Panc1 (cell line): ENCODE data around the gene GPC3. TPM values are rescaled to one million over a fixed set of nuclear protein-coding genes. Genes with fewer than 3 reads are reported as not detected.
"Not testable (repeated sequence)": the region's sequence is repeated elsewhere in the genome, so short reads cannot be mapped to it uniquely, and the experiment has no call there.

Experiments
- ATAC-seq: fragments of 200-7000 bp; cut with Tn5 transposase; 2 replicates; pipeline ENCODE4 v1.9.1; 2020; ENCODE audit warnings: mild to moderate bottlenecking, moderate library complexity
- BruUV-seq: library from RNA; stranded (reverse); fragments of 400-500 nt; replicated peaks from 2 replicates; lab custom pipeline; 2021; lab: Mats Ljungman, UMichigan
- CTCF ChIA-PET: fragments of 300-600 bp; sonication (Branson Sonifier 250); formaldehyde crosslinking; loops from one replicate; lab custom pipeline; 2022; ENCODE audit warnings: antibody characterized with exemption; lab: Charles Lee
- POLR2A ChIA-PET: fragments of 300-600 bp; sonication (Branson Sonifier 250); formaldehyde crosslinking; loops from one replicate; lab custom pipeline; 2022; ENCODE audit warnings: antibody characterized with exemption; lab: Charles Lee
- DNase-seq: peaks from one replicate; pipeline ENCODE4 v3.0.0-alpha.2; 2010; ENCODE audit warnings: low read depth, low spot score
- H3K27ac ChIP-seq: 2 replicates; pipeline ENCODE4 v1.5.1; 2011; ENCODE audit warnings: mild to moderate bottlenecking, low read length, inconsistent platforms
- H3K27me3 ChIP-seq: fragments of 200-500 bp; sonication (Bioruptor generic); 2 replicates; pipeline ENCODE4 v1.6.0; 2014; ENCODE audit warnings: low read length, inconsistent platforms; ENCODE audit not compliant: control insufficient read depth, insufficient read depth
- H3K36me3 ChIP-seq: fragments of 200-500 bp; sonication (Bioruptor generic); 2 replicates; pipeline ENCODE4 v1.5.1; 2014; ENCODE audit warnings: inconsistent platforms, mild to moderate bottlenecking, low read length, moderate library complexity; ENCODE audit not compliant: control insufficient read depth, insufficient read depth
- H3K4me1 ChIP-seq: 2 replicates; pipeline ENCODE4 v1.5.1; 2011; ENCODE audit warnings: inconsistent platforms, mild to moderate bottlenecking, low read length, moderate library complexity; ENCODE audit not compliant: control insufficient read depth, insufficient read depth
- H3K4me3 ChIP-seq, 2 experiments: 2 replicates each; pipeline ENCODE4 v1.5.1; 2011 to 2012; ENCODE audit warnings: low read depth in 2 of 2, low read length in 2 of 2, mild to moderate bottlenecking in 2 of 2, inconsistent platforms in 1 of 2, moderate library complexity in 1 of 2
- H3K9me3 ChIP-seq: fragments of 200-500 bp; sonication (Bioruptor generic); 2 replicates; pipeline ENCODE4 v1.5.1; 2014; ENCODE audit warnings: low read depth, mild to moderate bottlenecking, inconsistent platforms, low read length, moderate library complexity; ENCODE audit not compliant: control insufficient read depth, insufficient read depth
- POLR2AphosphoS5 ChIP-seq: IDR thresholded peaks from 2 replicates; pipeline ENCODE4 v1.6.1; 2012; ENCODE audit warnings: mild to moderate bottlenecking, low read depth, low read length, moderate library complexity
- SIN3A ChIP-seq: IDR thresholded peaks from 2 replicates; pipeline ENCODE4 v1.6.1; 2012; ENCODE audit warnings: low read depth, mild to moderate bottlenecking, low read length, moderate library complexity, borderline replicate concordance; ENCODE audit not compliant: insufficient read depth
- TCF7L2 ChIP-seq: IDR thresholded peaks from 2 replicates; pipeline ENCODE4 v1.6.1; 2011; ENCODE audit warnings: mild to moderate bottlenecking, low read depth, low read length, inconsistent platforms
- in situ Hi-C: cut with HindIII; loops from 2 replicates; pipeline ENCODE4 v1.10.0; 2016; ENCODE audit warnings: low sequenced_read_pairs, low pct_unique_long_range_greater_than_20kb
- intact Hi-C: fragments of 100-400 bp; cut with micrococcal nuclease; formaldehyde crosslinking; loops from one replicate; pipeline ENCODE4 v1.10.0; 2022; ENCODE audit not compliant: unreplicated experiment
- total RNA-seq: library from RNA; stranded (reverse); gene quantifications from one replicate; pipeline ENCODE4 v1.2.1, GENCODE V29; 2021; ENCODE audit not compliant: unreplicated experiment
- TF ChIP-seq, protein P1 (sequence below), 2 experiments: IDR thresholded peaks; 2 replicates each; pipeline ENCODE4 v1.6.1; 2011 to 2012; ENCODE audit warnings: low read depth in 2 of 2, control low read depth in 1 of 2, low read length in 1 of 2, mild to moderate bottlenecking in 1 of 2, moderate library complexity in 1 of 2; ENCODE audit not compliant: insufficient read depth in 1 of 2

GPC3 gene
- total RNA-seq, 1 experiment from 2014 or later, result 0.95 TPM

DNA sequence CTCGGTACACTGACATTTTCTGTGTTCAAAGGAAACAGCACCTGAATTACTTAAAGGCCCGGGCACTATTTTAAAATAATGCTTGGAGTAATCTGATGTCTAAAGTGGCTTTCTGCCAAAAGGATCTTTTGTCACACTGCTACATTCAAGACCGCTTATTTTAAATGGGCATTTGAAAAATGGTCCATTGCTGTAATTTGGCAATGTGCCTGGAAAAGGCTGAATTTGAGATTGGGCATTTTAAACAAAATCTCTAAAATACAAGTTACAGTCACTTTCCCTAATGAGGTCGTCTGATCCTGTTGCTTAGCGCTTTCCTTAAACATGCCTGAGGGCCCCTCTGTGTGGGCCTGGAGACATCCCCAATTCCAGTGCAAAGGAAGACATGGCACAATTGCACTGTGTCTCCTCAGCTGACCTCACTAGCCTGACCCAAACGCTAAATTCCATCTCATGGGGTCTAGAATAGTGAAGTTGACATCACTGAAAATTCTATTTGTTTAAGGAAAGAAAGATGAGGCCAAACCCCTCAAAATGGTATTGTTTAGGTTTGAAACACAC lies 214.2 kb downstream of the GPC3 start:
- CTCF ChIA-PET, result no interaction called here
- no peaks in the 10 kb centered on the region for H3K36me3 ChIP-seq
- no peaks in the 10 kb centered on the region for H3K4me1 ChIP-seq
- H3K27ac ChIP-seq, result no peak overlapping the region
- intact Hi-C loops (no loop called here), in situ Hi-C loops (no loop called here)
- H3K9me3 ChIP-seq, result no peaks in the 10 kb centered on the region
- H3K27me3 ChIP-seq, result no peaks in the 10 kb centered on the region
- no TSS peak for BruUV-seq
- POLR2A ChIA-PET, result no interaction called here
- TF ChIP-seq, protein P1, sequence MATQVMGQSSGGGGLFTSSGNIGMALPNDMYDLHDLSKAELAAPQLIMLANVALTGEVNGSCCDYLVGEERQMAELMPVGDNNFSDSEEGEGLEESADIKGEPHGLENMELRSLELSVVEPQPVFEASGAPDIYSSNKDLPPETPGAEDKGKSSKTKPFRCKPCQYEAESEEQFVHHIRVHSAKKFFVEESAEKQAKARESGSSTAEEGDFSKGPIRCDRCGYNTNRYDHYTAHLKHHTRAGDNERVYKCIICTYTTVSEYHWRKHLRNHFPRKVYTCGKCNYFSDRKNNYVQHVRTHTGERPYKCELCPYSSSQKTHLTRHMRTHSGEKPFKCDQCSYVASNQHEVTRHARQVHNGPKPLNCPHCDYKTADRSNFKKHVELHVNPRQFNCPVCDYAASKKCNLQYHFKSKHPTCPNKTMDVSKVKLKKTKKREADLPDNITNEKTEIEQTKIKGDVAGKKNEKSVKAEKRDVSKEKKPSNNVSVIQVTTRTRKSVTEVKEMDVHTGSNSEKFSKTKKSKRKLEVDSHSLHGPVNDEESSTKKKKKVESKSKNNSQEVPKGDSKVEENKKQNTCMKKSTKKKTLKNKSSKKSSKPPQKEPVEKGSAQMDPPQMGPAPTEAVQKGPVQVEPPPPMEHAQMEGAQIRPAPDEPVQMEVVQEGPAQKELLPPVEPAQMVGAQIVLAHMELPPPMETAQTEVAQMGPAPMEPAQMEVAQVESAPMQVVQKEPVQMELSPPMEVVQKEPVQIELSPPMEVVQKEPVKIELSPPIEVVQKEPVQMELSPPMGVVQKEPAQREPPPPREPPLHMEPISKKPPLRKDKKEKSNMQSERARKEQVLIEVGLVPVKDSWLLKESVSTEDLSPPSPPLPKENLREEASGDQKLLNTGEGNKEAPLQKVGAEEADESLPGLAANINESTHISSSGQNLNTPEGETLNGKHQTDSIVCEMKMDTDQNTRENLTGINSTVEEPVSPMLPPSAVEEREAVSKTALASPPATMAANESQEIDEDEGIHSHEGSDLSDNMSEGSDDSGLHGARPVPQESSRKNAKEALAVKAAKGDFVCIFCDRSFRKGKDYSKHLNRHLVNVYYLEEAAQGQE (IDR thresholded peaks at IDR 0.05; ENCODE audit: insufficient read depth in 1 of 2, low read depth in 2 of 2, low read length in 1 of 2), result no peak
- TF ChIP-seq POLR2AphosphoS5 (no peak), TCF7L2 (no peak)
- DNase-seq (no peak), ATAC-seq (no peak)
- H3K4me3 ChIP-seq, result no peak overlapping the region

DNA sequence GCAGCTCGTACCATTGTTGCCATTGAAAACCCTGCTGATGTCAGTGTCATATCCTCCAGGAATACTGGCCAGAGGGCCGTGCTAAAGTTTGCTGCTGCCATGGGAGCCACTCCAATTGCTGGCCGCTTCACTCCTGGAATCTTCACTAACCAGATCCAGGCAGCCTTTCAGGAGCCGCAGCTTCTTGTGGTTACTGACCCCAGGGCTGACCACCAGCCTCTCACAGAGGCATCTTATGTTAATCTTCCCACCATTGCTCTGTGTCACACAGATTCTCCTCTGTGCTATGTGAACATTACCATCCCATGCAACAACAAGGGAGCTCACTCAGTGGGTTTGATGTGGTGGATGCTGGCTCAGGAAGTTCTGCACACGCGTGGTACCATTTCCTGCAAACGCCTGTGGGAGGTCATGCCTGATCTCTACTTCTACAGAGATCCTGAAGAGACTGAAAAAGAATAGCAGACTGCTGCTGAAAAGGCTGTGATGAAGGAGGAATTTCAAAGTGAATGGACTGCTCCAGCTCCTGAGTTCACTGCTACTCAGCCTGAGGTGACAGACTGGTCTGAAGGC lies 222.3 kb downstream of the GPC3 start:
- H3K4me1 ChIP-seq, BruUV-seq, H3K27me3 ChIP-seq, H3K4me3 ChIP-seq, CTCF ChIA-PET, POLR2A ChIA-PET, H3K36me3 ChIP-seq, ATAC-seq, H3K27ac ChIP-seq, intact Hi-C loops, DNase-seq, H3K9me3 ChIP-seq, in situ Hi-C loops: not testable (repeated sequence)

DNA sequence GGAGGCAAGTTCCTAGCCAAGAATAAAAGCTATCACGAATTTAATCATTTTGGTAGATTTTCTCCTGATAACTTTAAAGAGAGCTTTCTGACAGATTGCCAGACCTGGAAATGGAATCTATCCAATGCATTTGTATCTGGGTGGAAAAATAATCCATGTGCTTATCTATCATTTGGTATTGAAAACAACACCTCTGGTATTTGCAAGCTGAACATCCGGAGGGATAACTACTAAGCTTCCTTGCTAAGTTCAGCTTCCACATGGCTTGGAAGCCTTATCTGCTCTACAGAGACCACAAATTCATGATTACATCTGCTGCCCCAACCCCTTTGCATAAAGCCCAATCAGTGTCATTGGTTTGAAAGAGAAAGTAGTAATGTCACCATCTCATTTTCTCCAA lies 230.7 kb downstream of the GPC3 start:
- no peaks in the 10 kb centered on the region for H3K4me1 ChIP-seq
- H3K9me3 ChIP-seq, result no peaks in the 10 kb centered on the region
- ChIA-PET POLR2A (no interaction called here), CTCF (no interaction called here)
- no peak for ATAC-seq
- in situ Hi-C loops, result no loop called here
- H3K27ac ChIP-seq, result no peak overlapping the region
- no peak for DNase-seq
- no peaks in the 10 kb centered on the region for H3K27me3 ChIP-seq
- no peak for TF ChIP-seq POLR2AphosphoS5
- no peak for TF ChIP-seq SIN3A
- no peak for TF ChIP-seq TCF7L2
- H3K4me3 ChIP-seq, result no peak overlapping the region
- intact Hi-C loops, result no loop called here
- H3K36me3 ChIP-seq, result no peaks in the 10 kb centered on the region
- BruUV-seq, result no TSS peak
